Natural killer cell (primary cell): ENCODE data around the gene HOXB5. TPM values are rescaled to one million over a fixed set of nuclear protein-coding genes. Genes with fewer than 3 reads are reported as not detected.

Source experiments
- ATAC-seq, 3 donors: fragments of 150-1000 bp in 2 of 3; fragments of 200-7000 bp in 1 of 3; cut with Tn5 transposase; 1 replicate in 1 of 3; 2 replicates in 2 of 3; pipeline ENCODE4 v1.10.0; 2021; ENCODE audit warnings: mild to moderate bottlenecking in 2 of 3, moderate library complexity in 2 of 3
- DNase-seq, 2 donors: peaks; one replicate each; pipeline versions ENCODE4 v3.0.0 to v3.0.0-alpha.2; 2013 to 2021; ENCODE audit warnings: mixed read lengths in 1 of 2
- H3K27ac ChIP-seq: one replicate; pipeline ENCODE4 v1.5.1; 2013; ENCODE audit warnings: mild to moderate bottlenecking, low read length
- H3K27me3 ChIP-seq: one replicate; pipeline ENCODE4 v1.6.1; 2013; ENCODE audit warnings: low read length; ENCODE audit not compliant: control insufficient read depth, insufficient read depth
- H3K36me3 ChIP-seq: one replicate; pipeline ENCODE4 v1.6.1; 2013; ENCODE audit warnings: low read length; ENCODE audit not compliant: control insufficient read depth, insufficient read depth
- H3K4me1 ChIP-seq: one replicate; pipeline ENCODE4 v1.6.1; 2013; ENCODE audit warnings: low read length; ENCODE audit not compliant: control insufficient read depth, insufficient read depth
- H3K4me3 ChIP-seq: one replicate; pipeline ENCODE4 v1.5.1; 2013; ENCODE audit warnings: low read length
- H3K9me3 ChIP-seq: one replicate; pipeline ENCODE4 v1.6.1; 2013; ENCODE audit warnings: low read length; ENCODE audit not compliant: control insufficient read depth, insufficient read depth
- H3K27ac Mint-ChIP-seq, 2 donors: one replicate each; pipeline ENCODE4 v1.8.0; 2022; ENCODE audit warnings: mild to moderate bottlenecking in 2 of 2, mixed read lengths in 2 of 2, moderate library complexity in 1 of 2
- H3K27me3 Mint-ChIP-seq, 2 donors: one replicate each; pipeline ENCODE4 v1.8.0; 2022; ENCODE audit warnings: low read depth in 2 of 2, mixed read lengths in 2 of 2
- H3K36me3 Mint-ChIP-seq: one replicate; pipeline ENCODE4 v1.8.0; 2022; ENCODE audit warnings: mixed read lengths
- H3K4me1 Mint-ChIP-seq, 2 donors: one replicate each; pipeline ENCODE4 v1.8.0; 2022; ENCODE audit warnings: mixed read lengths in 2 of 2
- H3K4me3 Mint-ChIP-seq: one replicate; pipeline ENCODE4 v1.8.0; 2022; ENCODE audit warnings: mild to moderate bottlenecking, moderate library complexity, mixed read lengths
- H3K9me3 Mint-ChIP-seq, 2 donors: one replicate each; pipeline ENCODE4 v1.8.0; 2022; ENCODE audit warnings: mixed read lengths in 2 of 2
- WGBS: methylation state at CpG from one replicate; pipeline ENCODE4 v1.1.7; 2013; ENCODE audit warnings: missing lambda C conversion rate; ENCODE audit not compliant: insufficient coverage; 5-methylcytosine and 5-hydroxymethylcytosine counted together
- intact Hi-C: fragments of 100-400 bp; cut with micrococcal nuclease; formaldehyde crosslinking; loops from one replicate; pipeline ENCODE4 v1.14.2; 2022
- total RNA-seq, 4 donors: library from RNA; stranded (reverse); fragments of 120-200 nt in 1 of 4; gene quantifications; one replicate each; pipeline versions ENCODE4 v1.2.3 to v1.2.4, GENCODE V29; 2013 to 2022
- TF ChIP-seq, protein P1 (sequence below): fragments of 200-600 bp; IDR thresholded peaks from one replicate; pipeline ENCODE4 v1.8.0; 2022; ENCODE audit warnings: antibody characterized with exemption

Gene HOXB5
- total RNA-seq, 3 donors from 2014 or later (not counting 1 experiment from before 2014, with no cell fraction given), result not detected

DNA sequence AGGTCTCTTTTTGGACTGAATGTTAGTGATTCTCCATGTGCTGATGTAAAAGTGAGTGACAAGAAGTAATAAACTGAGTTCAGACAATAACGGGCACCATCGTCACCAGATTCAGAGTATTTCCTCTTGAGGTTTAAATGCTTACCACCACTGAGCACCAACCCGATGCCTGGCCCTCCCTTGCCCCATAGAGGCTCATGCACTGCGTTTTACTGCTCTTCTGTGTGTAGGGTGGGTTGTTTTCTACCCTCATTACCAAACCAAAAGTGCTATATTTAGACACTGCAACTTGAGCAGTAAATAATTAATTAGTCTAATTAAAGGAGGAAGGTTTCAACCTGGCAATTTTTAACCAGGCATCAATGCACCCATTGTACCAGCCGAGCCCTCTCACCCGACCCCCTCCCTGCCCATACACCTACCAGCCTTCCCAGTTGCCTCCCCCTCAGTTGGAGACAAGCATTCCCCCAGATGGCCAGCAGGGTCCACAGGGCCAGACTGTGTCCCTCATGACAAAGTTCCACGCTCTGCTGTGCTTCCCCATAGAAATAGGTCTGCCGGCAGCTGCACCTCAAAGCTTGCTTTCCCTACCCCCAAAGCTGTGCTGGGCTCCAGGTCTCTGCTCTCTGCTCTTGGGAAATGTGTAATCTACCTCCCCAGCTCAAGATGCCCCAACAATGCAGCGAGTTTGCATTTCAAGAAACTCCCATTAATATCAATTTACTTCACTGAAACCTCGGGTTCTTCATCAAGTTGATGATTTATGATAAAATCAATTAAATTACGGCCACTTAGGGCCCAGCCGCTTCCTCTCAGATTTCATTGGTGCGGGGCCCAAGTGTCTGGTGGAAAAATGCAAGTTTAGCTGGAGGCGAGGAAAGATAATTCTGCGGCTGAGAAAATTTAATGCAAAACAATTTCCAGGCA, 31.4 kb downstream of the HOXB5 start:
- H3K27ac ChIP-seq, result no peak overlapping the region
- peaks cover 0 to 7% of the 10 kb centered on the region in 2 donors for H3K27me3 Mint-ChIP-seq
- H3K36me3 Mint-ChIP-seq, result no peaks in the 10 kb centered on the region
- ATAC-seq, result peak; percentile 64 to 89 (median 78)
- H3K36me3 ChIP-seq, result no peaks in the 10 kb centered on the region
- H3K27ac Mint-ChIP-seq, result peak overlapping the region; percentile 67
- peak overlapping the region; percentile 29 for H3K4me3 Mint-ChIP-seq
- TF ChIP-seq, protein P1, sequence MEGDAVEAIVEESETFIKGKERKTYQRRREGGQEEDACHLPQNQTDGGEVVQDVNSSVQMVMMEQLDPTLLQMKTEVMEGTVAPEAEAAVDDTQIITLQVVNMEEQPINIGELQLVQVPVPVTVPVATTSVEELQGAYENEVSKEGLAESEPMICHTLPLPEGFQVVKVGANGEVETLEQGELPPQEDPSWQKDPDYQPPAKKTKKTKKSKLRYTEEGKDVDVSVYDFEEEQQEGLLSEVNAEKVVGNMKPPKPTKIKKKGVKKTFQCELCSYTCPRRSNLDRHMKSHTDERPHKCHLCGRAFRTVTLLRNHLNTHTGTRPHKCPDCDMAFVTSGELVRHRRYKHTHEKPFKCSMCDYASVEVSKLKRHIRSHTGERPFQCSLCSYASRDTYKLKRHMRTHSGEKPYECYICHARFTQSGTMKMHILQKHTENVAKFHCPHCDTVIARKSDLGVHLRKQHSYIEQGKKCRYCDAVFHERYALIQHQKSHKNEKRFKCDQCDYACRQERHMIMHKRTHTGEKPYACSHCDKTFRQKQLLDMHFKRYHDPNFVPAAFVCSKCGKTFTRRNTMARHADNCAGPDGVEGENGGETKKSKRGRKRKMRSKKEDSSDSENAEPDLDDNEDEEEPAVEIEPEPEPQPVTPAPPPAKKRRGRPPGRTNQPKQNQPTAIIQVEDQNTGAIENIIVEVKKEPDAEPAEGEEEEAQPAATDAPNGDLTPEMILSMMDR, result no peak
- H3K9me3 ChIP-seq, result no peaks in the 10 kb centered on the region
- DNase-seq, result peak in 1 of 2 donors; percentile 40
- peaks cover 15 to 17% of the 10 kb centered on the region in 2 donors for H3K4me1 Mint-ChIP-seq
- H3K4me1 ChIP-seq, result peaks cover 16% of the 10 kb centered on the region
- no peaks in the 10 kb centered on the region for H3K9me3 Mint-ChIP-seq
- WGBS, result 69% methylated on average over 13 of the region's 15 CpGs
- no peak overlapping the region for H3K4me3 ChIP-seq
- intact Hi-C loops, result no loop called here
- no peaks in the 10 kb centered on the region for H3K27me3 ChIP-seq

DNA sequence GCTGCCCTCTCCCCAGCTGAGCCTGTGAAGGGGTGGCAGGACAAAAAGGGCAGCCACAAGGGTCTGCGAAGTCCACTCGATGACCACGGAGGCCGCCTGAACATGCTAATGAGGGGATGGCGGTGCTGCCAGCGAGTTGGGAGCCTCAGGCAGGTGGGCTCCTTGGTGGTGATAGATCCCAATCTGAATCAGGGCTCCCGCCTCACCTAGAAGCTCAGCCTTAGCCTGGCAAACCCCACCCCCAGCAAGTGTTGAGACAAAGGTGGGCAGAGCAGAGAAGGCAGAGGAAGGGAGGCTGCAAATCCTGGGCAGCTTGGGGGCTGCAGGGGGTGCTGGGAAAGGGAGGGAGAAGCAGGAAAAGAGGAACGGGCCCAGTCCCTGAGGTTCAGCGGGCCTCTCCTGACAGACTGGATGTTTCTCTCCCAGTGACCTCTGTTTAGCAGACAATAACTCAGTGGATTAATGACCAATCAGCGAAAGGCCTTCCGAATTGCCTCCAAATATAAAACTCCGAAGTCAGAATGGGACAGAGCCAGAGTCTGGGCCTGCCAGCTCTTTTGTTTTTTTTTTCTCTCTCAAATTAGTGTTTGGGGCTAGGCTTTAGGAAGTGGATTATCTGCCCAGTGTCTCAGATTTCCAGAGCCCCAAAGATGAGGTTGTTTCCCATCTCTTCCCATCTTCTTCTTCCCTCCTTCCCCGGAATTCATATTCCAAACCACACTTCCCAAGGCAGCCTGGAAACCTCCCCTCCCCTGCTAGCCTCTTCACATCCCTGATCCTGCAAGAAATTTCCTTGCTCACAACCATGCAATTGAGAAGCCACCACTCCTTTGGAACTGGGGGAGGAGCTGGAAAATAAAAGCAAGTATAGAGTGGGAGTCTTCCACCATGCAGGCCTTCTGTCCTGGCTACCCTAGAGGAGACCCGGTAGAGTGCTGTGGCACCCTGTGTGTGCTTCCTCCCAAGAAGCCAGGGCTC, 33.5 kb downstream of the HOXB5 start:
- H3K36me3 Mint-ChIP-seq, result no peaks in the 10 kb centered on the region
- Histone ChIP-seq H3K27ac (no peak overlapping the region), H3K36me3 (no peaks in the 10 kb centered on the region), H3K4me1 (peaks cover 23% of the 10 kb centered on the region), H3K27me3 (no peaks in the 10 kb centered on the region), H3K9me3 (no peaks in the 10 kb centered on the region), H3K4me3 (no peak overlapping the region)
- H3K27me3 Mint-ChIP-seq, result peaks cover 0 to 13% of the 10 kb centered on the region in 2 donors
- DNase-seq (no peak), ATAC-seq (no peak)
- H3K4me3 Mint-ChIP-seq, result no peak overlapping the region
- intact Hi-C loops, result no loop called here
- no peaks in the 10 kb centered on the region for H3K9me3 Mint-ChIP-seq
- TF ChIP-seq, protein P1, result no peak
- no peak overlapping the region for H3K27ac Mint-ChIP-seq
- peaks cover 27 to 34% of the 10 kb centered on the region in 2 donors for H3K4me1 Mint-ChIP-seq
- WGBS, result 92% methylated on average over 14 of the region's 14 CpGs

GRCh38 chr17:48559122-48559839, 34.3 kb downstream of the HOXB5 start:
- H3K27ac Mint-ChIP-seq, result no peak overlapping the region
- Histone ChIP-seq H3K36me3 (no peaks in the 10 kb centered on the region), H3K4me3 (no peak overlapping the region), H3K27ac (no peak overlapping the region), H3K27me3 (no peaks in the 10 kb centered on the region), H3K4me1 (peaks cover 29% of the 10 kb centered on the region), H3K9me3 (no peaks in the 10 kb centered on the region)
- 93% methylated on average over 14 of the region's 16 CpGs for WGBS
- no peaks in the 10 kb centered on the region for H3K36me3 Mint-ChIP-seq
- intact Hi-C loops, result no loop called here
- peaks cover 35 to 42% of the 10 kb centered on the region in 2 donors for H3K4me1 Mint-ChIP-seq
- DNase-seq (no peak), ATAC-seq (no peak)
- H3K9me3 Mint-ChIP-seq, result no peaks in the 10 kb centered on the region
- no peak overlapping the region for H3K4me3 Mint-ChIP-seq
- TF ChIP-seq, protein P1, result no peak
- peaks cover 0 to 17% of the 10 kb centered on the region in 2 donors for H3K27me3 Mint-ChIP-seq
